A549 (cell line): ENCODE measurements around the gene LAMC2. TPM values are rescaled to one million over a fixed set of nuclear protein-coding genes. Genes with fewer than 3 reads are reported as not detected.

Source experiments
- ATAC-seq, 2 experiments: fragments of 200-7000 bp in 1 of 2; fragments of >200 bp in 1 of 2; cut with Nextera tagmentation in 1 of 2; cut with Tn5 transposase in 1 of 2; 3 replicates each; pipeline versions ENCODE4 v1.8.0 to v1.9.1; 2018 to 2020; ENCODE audit warnings: mild to moderate bottlenecking in 1 of 2, moderate library complexity in 1 of 2
- CTCF ChIA-PET: fragments of 300-600 bp; sonication (Branson Sonifier 250); formaldehyde crosslinking; extraction: SDS; loops from one replicate; lab custom pipeline; 2021; ENCODE audit warnings: antibody characterized with exemption, inconsistent platforms; lab: Yijun Ruan, JAX
- POLR2A ChIA-PET: fragments of 350-600 bp; formaldehyde crosslinking; extraction: SDS; loops from one replicate; lab custom pipeline; 2021; ENCODE audit warnings: antibody characterized with exemption, inconsistent platforms; lab: Yijun Ruan, JAX
- DNase-seq, 2 experiments: peaks; one replicate each; pipeline versions ENCODE4 v3.0.0 to v3.0.0-alpha.2; 2011 to 2016; ENCODE audit warnings: low read depth in 1 of 2, low spot score in 1 of 2
- FAIRE-seq: peaks from 2 replicates; lab custom pipeline; 2011; peaks lifted over from hg19 to GRCh38; lab: Jason Lieb, UNC
- H3K27ac ChIP-seq, 2 experiments: fragments of >200 bp; sonication (Bioruptor Twin); formaldehyde crosslinking; 3 replicates each; pipeline ENCODE4 v1.5.1; 2016 to 2017
- H3K4me1 ChIP-seq: fragments of >200 bp; sonication (Bioruptor Twin); formaldehyde crosslinking; 3 replicates; pipeline ENCODE4 v1.6.1; 2016
- H3K4me2 ChIP-seq: fragments of >200 bp; sonication (Bioruptor Twin); formaldehyde crosslinking; 3 replicates; pipeline ENCODE4 v1.6.1; 2016
- H3K4me3 ChIP-seq: fragments of >200 bp; sonication (Bioruptor Twin); formaldehyde crosslinking; 3 replicates; pipeline ENCODE4 v1.5.1; 2016
- H3K9me3 ChIP-seq: fragments of >200 bp; sonication (Bioruptor Twin); formaldehyde crosslinking; 3 replicates; pipeline ENCODE4 v1.6.1; 2016
- BHLHE40 ChIP-seq: IDR thresholded peaks from 2 replicates; pipeline ENCODE4 v1.6.1; 2012; ENCODE audit warnings: low read depth, low read length, inconsistent platforms
- CHD4 ChIP-seq: fragments of 200-600 bp; sonication (generic); IDR thresholded peaks from 2 replicates; pipeline ENCODE4 v1.6.1; 2016; ENCODE audit warnings: antibody characterized with exemption, mild to moderate bottlenecking, borderline replicate concordance
- EHF ChIP-seq: fragments of 250-450 bp; sonication (Bioruptor Pico); IDR thresholded peaks from 2 replicates; pipeline ENCODE4 v1.5.0; 2020; ENCODE audit warnings: mild to moderate bottlenecking
- EHMT2 ChIP-seq: fragments of 200-600 bp; sonication (generic); IDR thresholded peaks from 2 replicates; pipeline ENCODE4 v1.6.1; 2016; ENCODE audit warnings: antibody characterized with exemption, low read depth, mild to moderate bottlenecking, moderate library complexity
- ESRRA ChIP-seq: fragments of 150-350 bp; IDR thresholded peaks from 2 replicates; pipeline ENCODE4 v1.6.1; 2014; ENCODE audit warnings: mild to moderate bottlenecking, low read length, borderline replicate concordance
- FOSL2 ChIP-seq, 2 experiments: fragments of 450-650 bp in 1 of 2; fragments of >200 bp in 1 of 2; sonication (Bioruptor Twin) in 1 of 2; formaldehyde crosslinking; IDR thresholded peaks; 2 replicates each; pipeline versions ENCODE4 v1.5.0 to v1.6.1; 2016 to 2020; ENCODE audit warnings: mild to moderate bottlenecking in 1 of 2, moderate library complexity in 1 of 2
- GATA3 ChIP-seq: IDR thresholded peaks from 2 replicates; pipeline ENCODE4 v1.6.1; 2012; ENCODE audit warnings: borderline replicate concordance
- HOXB13 ChIP-seq: fragments of 250-450 bp; sonication (Bioruptor Pico); IDR thresholded peaks from 2 replicates; pipeline ENCODE4 v1.5.0; 2020; ENCODE audit warnings: low read depth, mild to moderate bottlenecking, moderate library complexity
- KDM5A ChIP-seq: fragments of 200-600 bp; sonication (generic); IDR thresholded peaks from 2 replicates; pipeline ENCODE4 v1.6.1; 2016; ENCODE audit warnings: antibody characterized with exemption, mild to moderate bottlenecking
- NPAS2 ChIP-seq: fragments of 250-450 bp; sonication (Bioruptor Pico); IDR thresholded peaks from 2 replicates; pipeline ENCODE4 v1.8.0; 2022; ENCODE audit warnings: mild to moderate bottlenecking, moderate library complexity, borderline replicate concordance
- POLR2AphosphoS2 ChIP-seq: conservative IDR thresholded peaks from 2 replicates; pipeline ENCODE4 v1.6.1; 2012; ENCODE audit warnings: low read length, improper control_type of control experiment, inconsistent platforms
- REST ChIP-seq: fragments of 200-600 bp; sonication (generic); IDR thresholded peaks from 2 replicates; pipeline ENCODE4 v1.6.1; 2016; ENCODE audit warnings: antibody characterized with exemption, mild to moderate bottlenecking, moderate library complexity
- ZFP36 ChIP-seq: fragments of 450-650 bp; IDR thresholded peaks from 2 replicates; pipeline ENCODE4 v1.6.1; 2014; ENCODE audit warnings: borderline replicate concordance; ENCODE audit not compliant: partially characterized antibody
- WGBS: methylation state at CpG from one replicate; pipeline ENCODE4 v1.1.6; 2017; ENCODE audit errors: missing lambda C conversion rate; 5-methylcytosine and 5-hydroxymethylcytosine counted together
- polyA plus RNA-seq, 4 experiments: library from polyadenylated mRNA; depleted of rRNA in 3 of 4; stranded (reverse); fragments of >200 nt; fragmentation: RNase III in 1 of 4; extraction: RNeasy Plus Mini Kit Qiagen cat#74134 plus additional on column Dnase treatment in 1 of 4; gene quantifications; 2 replicates in 3 of 4; 3 replicates in 1 of 4; pipeline ENCODE4 v1.2.3, GENCODE V29; 2011 to 2017
- TF ChIP-seq, protein P1 (sequence below): fragments of >200 bp; sonication (Bioruptor Twin); formaldehyde crosslinking; IDR thresholded peaks from 3 replicates; pipeline ENCODE4 v1.5.1; 2016
- TF ChIP-seq, protein P2 (sequence below): fragments of 250-450 bp; sonication (Bioruptor Pico); IDR thresholded peaks from 2 replicates; pipeline ENCODE4 v1.5.0; 2020; ENCODE audit warnings: low read depth, mild to moderate bottlenecking, moderate library complexity

Gene LAMC2
- polyA plus RNA-seq, 2 of the 4 experiments (the other 2 are of a cell fraction): 8.5 to 24.1 TPM

GRCh38 chr1:183293876-183294275 lies 107.8 kb downstream of the LAMC2 start:
- no peak for DNase-seq
- CTCF ChIA-PET: interaction anchor here (5.7 kb wide), 1 partner anchor 12 kb away, joined by 36 read pairs; no protein-coding TSS in a partner anchor

More at GRCh38 chr1:183293876-183294275, 107.8 kb downstream of the LAMC2 start:
- no peak for FAIRE-seq
- no peaks in the 10 kb centered on the region for H3K9me3 ChIP-seq
- no peak overlapping the region for H3K4me2 ChIP-seq
- POLR2A ChIA-PET: no interaction called here
- no peak overlapping the region for H3K27ac ChIP-seq
- 79% methylated on average over 1 of the region's 1 CpG for WGBS
- no peak overlapping the region for H3K4me3 ChIP-seq
- H3K4me1 ChIP-seq: no peaks in the 10 kb centered on the region
- TF ChIP-seq HOXB13 (CRISPR knock-in tag) (no peak), GATA3 (no peak), ZFP36 (no peak), NPAS2 (CRISPR knock-in tag) (no peak), EHF (CRISPR knock-in tag) (no peak), ESRRA (no peak), CHD4 (no peak), EHMT2 (no peak), REST (no peak), KDM5A (no peak), FOSL2 (IDR thresholded peaks at IDR 0.05) (no peak), FOSL2 (CRISPR knock-in tag; IDR thresholded peaks at IDR 0.05) (no peak), BHLHE40 (no peak), POLR2AphosphoS2 (no peak)
- TF ChIP-seq, protein P1, sequence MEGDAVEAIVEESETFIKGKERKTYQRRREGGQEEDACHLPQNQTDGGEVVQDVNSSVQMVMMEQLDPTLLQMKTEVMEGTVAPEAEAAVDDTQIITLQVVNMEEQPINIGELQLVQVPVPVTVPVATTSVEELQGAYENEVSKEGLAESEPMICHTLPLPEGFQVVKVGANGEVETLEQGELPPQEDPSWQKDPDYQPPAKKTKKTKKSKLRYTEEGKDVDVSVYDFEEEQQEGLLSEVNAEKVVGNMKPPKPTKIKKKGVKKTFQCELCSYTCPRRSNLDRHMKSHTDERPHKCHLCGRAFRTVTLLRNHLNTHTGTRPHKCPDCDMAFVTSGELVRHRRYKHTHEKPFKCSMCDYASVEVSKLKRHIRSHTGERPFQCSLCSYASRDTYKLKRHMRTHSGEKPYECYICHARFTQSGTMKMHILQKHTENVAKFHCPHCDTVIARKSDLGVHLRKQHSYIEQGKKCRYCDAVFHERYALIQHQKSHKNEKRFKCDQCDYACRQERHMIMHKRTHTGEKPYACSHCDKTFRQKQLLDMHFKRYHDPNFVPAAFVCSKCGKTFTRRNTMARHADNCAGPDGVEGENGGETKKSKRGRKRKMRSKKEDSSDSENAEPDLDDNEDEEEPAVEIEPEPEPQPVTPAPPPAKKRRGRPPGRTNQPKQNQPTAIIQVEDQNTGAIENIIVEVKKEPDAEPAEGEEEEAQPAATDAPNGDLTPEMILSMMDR: no peak
- TF ChIP-seq, protein P2, sequence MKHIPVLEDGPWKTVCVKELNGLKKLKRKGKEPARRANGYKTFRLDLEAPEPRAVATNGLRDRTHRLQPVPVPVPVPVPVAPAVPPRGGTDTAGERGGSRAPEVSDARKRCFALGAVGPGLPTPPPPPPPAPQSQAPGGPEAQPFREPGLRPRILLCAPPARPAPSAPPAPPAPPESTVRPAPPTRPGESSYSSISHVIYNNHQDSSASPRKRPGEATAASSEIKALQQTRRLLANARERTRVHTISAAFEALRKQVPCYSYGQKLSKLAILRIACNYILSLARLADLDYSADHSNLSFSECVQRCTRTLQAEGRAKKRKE (CRISPR knock-in tag): no peak
- no peak for ATAC-seq

Other genes starting within 250 kb of the LAMC2 start
- gene SHCBP1L, start 233.1 kb upstream of the LAMC2 start, polyA plus RNA-seq (2011; rRNA removed): not detected in 2 replicates
- gene SHCBP1L, start 233.1 kb upstream of the LAMC2 start, polyA plus RNA-seq (2017; fragmentation: RNase III; extraction: RNeasy Plus Mini Kit Qiagen cat#74134 plus additional on column Dnase treatment): not detected in 3 replicates
- 139 and 152 TPM in 2 replicates for gene LAMC1, start 162.8 kb upstream of the LAMC2 start, polyA plus RNA-seq (2011; rRNA removed)
- 85.8 to 106 TPM (median 93.7 TPM) in 3 replicates for gene LAMC1, start 162.8 kb upstream of the LAMC2 start, polyA plus RNA-seq (2017; fragmentation: RNase III; extraction: RNeasy Plus Mini Kit Qiagen cat#74134 plus additional on column Dnase treatment)
- gene NMNAT2, start 232.1 kb downstream of the LAMC2 start, polyA plus RNA-seq (2011; rRNA removed): 0.16 and 0.48 TPM in 2 replicates
- 0.63 to 0.88 TPM (median 0.72 TPM) in 3 replicates for gene NMNAT2, start 232.1 kb downstream of the LAMC2 start, polyA plus RNA-seq (2017; fragmentation: RNase III; extraction: RNeasy Plus Mini Kit Qiagen cat#74134 plus additional on column Dnase treatment)